Stomach (tissue), 4 donors: ENCODE data around the gene LITAFD.

Source experiments
- EP300 ChIP-seq: sonication (generic); formaldehyde crosslinking; IDR thresholded peaks from one replicate; pipeline ENCODE4 v1.6.1; 2017; ENCODE audit warnings: antibody characterized with exemption
- POLR2A ChIP-seq, 4 donors: fragments of 450-650 bp; IDR thresholded peaks; one replicate each; pipeline ENCODE4 v1.6.1; 2016; ENCODE audit warnings: antibody characterized with exemption in 4 of 4, control low read depth in 2 of 4, mild to moderate bottlenecking in 1 of 4, moderate library complexity in 1 of 4
- POLR2AphosphoS5 ChIP-seq, 3 donors: sonication (generic); formaldehyde crosslinking; IDR thresholded peaks; one replicate each; pipeline ENCODE4 v1.6.1; 2016; ENCODE audit warnings: antibody characterized with exemption in 3 of 3
- TF ChIP-seq, protein P1 (sequence below), 7 experiments: fragments of 450-650 bp in 4 of 7; fragments of 200-600 bp in 3 of 7; sonication (generic) in 3 of 7; IDR thresholded peaks; one replicate each; pipeline ENCODE4 v1.5.1; 2016 to 2019; ENCODE audit warnings: antibody characterized with exemption in 7 of 7, control low read depth in 2 of 7, mild to moderate bottlenecking in 1 of 7

GRCh38 chr16:8893426-8893825 lies 11.3 kb downstream of the LITAFD start:
- TF ChIP-seq, protein P1, sequence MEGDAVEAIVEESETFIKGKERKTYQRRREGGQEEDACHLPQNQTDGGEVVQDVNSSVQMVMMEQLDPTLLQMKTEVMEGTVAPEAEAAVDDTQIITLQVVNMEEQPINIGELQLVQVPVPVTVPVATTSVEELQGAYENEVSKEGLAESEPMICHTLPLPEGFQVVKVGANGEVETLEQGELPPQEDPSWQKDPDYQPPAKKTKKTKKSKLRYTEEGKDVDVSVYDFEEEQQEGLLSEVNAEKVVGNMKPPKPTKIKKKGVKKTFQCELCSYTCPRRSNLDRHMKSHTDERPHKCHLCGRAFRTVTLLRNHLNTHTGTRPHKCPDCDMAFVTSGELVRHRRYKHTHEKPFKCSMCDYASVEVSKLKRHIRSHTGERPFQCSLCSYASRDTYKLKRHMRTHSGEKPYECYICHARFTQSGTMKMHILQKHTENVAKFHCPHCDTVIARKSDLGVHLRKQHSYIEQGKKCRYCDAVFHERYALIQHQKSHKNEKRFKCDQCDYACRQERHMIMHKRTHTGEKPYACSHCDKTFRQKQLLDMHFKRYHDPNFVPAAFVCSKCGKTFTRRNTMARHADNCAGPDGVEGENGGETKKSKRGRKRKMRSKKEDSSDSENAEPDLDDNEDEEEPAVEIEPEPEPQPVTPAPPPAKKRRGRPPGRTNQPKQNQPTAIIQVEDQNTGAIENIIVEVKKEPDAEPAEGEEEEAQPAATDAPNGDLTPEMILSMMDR (IDR thresholded peaks at IDR 0.05), result no peak
- TF ChIP-seq POLR2A (IDR thresholded peaks at IDR 0.05) (no peak), POLR2AphosphoS5 (IDR thresholded peaks at IDR 0.05) (no peak), EP300 (no peak)
